Fibroblast of peridontal ligament (primary cell): ENCODE results near the gene PSMD14.
"Not testable (repeated sequence)": the region's sequence is repeated elsewhere in the genome, so short reads cannot be mapped to it uniquely, and the experiment has no call there.

Source experiments
- DNase-seq: peaks from one replicate; pipeline ENCODE4 v3.0.0-alpha.2; 2010; ENCODE audit errors: extremely low read depth

PSMD14 gene

DNA sequence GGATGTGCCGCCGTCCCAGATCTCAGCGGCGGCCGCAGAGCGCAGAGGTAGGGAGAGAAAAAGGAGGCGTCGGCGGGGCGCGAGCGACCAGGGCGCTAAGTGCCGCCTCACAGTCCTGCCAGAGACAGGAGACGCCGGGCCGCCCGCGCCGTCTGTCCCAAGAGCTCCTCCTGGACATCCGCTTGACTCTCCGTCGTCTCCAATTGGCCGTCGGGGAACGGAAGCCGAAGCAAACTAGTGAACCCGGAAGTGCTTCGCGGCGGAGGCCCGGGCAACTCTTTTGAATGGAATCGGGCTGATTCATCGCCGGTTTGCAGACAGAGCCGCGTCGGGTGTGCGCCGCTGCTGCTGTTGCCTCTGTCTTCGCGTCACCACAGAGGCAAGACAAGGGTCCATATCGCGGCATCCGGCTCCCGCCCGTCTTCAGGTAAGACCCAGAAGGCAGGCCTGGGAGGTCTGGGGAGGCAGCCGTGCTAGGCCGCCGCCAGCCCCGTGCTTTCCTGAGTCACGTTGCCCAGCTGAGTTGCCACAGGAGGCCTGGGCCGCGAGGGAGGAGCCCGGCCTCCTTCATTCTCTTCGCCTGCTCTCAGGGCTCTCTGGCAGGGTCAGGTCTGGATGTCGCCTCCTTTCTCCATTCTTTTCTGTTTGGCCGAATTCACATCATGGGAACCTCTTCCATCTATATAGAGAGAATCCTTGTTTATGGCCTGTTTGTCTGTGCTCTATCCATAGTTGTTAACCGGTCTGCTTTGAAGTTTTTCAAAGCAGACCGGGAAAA is at the start of gene PSMD14:
TSS of gene PSMD14 (plus strand) at position 248 of the 778 bp plus-strand sequence. CDS start 10,401 bp downstream, outside the sequence.
- DNase-seq = peak; percentile 91

DNA sequence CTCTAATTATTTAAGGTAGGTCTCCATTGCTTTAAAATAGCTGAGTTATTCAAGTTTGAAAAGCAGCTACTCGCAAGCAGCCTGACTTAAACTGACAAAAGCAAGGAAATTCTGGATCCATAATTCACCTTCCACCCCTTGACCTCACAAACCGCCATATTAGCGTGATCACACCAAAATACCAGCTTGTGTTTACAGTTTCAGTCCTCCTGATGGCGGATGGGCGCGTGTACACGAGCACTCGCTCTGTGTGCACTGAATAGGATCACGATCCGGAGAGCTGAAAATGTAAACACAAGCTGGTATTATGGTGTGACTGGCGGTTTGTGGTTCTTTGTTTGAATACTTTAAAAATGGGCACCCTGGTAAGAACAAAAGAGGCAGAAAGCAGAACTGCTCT is 42.4 kb upstream of the PSMD14 start:
- DNase-seq = no peak

DNA sequence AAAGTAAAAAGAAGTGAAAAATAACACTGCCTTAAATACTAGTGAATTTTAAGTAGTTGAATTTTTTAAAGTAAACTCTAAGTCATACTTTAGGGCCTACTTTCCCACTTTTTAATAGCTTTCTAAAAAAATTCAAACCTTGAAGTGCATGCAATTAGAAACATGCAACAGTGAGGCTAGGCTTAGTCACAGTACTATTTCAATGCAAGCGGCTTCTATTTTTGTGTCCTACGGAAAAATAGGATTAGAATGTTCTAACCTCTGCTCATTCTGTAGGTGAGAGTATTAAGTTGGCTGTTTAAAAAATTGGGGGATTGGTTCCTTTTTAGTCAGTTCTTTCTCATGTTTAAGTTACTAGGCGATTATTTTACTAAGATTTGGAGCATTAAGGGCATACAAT is 39.1 kb upstream of the PSMD14 start:
- no peak for DNase-seq

DNA sequence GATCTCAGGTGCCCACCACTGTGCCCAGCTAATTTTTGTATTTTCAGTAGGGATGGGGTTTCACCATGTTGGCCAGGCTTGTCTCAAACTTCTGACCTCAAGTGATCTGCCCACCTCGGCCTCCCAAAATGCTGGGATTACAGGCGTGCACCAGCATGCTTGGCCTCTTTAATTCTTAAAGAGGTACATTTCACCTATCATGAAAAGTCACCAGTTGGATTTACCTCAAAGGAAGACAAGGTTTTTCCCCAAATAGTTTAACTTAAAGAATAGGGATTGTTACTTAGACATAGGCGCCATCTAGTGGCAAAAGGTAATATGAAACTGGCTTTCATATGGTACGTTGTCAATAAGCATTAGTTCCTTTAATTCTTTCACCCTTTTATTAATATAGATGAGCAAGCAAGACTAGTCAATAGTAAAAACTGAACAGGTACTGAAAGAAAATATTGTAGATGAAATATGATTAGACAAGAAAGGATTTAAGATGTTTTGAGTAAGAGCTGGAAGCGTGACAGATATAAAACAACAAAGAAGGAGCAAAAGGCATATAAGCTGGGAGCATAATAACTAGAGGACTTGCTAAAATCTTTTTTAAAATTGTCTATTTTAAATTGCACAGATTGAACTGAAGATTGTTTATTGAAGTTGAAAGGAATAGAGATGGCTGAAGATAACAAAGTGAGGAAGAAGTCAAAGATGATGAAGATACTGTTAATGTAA is 35.0 kb upstream of the PSMD14 start:
- peak; percentile 87 for DNase-seq

DNA sequence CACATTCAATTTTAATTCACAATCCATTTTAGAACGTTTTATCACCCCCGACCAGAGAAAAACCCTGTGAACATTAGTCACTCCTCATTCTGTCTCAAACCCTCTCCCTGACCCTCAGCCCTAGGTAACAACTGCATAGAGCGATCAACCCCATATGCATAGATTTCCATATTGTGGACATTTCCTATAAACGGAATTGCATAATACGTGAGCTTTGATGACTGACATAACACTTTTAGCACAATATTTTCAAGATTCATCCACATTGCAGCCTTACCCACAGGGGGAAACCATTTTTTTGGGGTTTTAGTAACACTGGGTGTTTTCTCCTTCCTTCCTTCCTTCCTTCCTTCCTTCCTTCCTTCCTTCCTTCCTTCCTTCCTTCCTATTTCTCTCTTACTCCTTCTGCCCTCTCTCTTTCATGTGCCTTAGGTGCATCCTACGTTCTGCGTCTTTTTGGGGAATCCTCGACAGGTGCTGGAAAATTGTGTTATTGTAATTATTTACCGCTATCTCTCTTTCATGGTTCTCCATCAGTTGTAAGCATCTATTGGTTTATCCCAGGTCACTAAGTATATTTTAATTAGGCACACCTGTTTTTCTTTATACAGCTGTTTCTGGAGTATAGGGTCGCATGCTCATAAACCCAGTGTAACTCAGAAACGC is 29.5 kb upstream of the PSMD14 start:
- DNase-seq = peak; percentile 9

DNA sequence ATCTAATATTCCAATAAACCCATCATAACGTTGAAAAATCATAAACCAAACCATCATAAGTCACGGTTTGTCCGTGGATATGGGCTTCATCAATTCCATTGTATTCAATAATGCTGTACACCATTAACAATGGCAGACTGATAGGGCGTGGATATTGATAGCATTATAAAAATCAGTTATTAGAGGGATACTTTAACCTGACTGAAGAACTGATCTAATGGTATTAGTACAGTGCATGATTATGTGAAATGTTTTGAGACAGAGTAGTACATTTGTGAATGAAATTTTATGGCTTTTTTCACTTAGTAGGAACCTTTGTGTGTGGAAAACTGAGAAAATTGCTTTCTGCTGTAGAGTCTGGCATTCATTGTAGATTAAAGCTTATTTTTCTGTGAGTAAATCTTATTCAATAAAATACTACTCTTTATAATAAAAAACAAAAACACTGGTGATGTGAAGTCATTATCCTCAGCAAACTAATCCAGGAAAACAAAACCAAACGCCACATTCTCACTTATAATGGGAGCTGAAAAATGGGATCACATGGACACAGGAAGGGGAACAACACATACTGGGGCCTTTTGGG is 28.9 kb upstream of the PSMD14 start:
- DNase-seq = not testable (repeated sequence)

DNA sequence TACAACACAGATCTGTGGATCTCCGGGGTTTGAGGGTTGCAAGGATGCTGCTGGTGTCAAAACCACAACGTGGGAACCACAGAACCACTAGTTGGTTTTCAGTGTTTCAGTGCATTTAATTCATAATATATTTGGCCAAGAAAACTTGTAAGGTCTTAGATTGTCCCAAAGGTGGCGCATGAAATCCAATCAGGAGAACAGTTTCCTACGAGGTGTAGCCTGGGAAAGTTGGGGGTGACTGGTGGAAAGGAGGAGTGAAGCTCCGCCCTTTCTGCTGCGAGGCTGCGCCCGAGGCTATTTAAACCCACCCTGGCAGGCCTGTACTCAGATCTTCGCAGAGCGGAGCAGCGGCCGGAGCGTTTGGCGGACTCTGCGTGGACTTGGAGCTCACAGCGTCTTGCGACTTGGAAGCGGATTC is 27.3 kb upstream of the PSMD14 start:
- DNase-seq = peak; percentile 22

DNA sequence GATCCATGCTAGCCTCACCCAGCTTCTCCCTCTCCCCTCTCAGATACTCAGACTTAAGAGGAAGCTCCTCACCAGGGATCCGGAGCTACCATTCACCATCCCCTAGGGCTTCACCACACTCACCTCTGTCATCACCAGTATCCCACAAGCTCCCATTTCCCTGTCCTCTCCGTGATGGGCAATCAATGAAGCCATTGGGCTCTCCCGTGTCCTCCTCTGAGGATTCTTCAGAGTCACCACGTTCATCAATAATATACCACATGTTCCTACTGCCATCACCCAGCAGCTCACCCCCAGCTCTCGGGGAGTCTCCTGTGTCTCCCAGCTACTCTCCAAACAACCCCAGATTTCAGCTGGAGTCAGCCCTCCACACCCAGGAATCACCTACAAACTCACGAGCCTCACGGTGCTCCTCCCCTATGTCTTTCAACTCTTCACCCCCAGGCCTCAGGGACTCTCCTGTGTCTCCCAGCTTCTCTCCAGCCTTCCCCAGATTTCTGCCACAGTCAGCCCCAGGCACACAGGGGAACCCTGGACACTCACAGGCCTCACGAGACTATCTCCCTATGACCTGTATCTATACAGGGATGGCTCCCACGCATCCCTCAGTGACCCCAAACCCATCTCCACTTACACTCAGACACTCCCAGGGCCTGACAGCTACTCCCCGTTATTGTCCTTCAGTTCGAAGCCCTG is 26.5 kb upstream of the PSMD14 start:
- not testable (repeated sequence) for DNase-seq

DNA sequence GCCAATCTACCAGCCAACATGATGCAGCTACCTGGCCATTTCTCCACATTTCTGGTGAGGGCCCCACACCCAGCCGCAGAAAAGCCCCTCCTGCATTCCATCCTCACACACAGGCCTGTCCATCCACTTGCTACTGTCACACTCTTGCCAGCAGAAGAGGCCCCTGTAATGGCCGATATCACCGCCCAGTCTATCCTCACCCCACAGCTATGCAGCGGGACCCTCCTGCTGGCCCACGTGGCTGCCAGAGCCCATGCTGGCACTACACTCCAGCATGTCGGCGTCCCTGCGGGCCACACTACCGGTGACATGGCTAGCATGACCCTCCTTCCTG is 25.9 kb upstream of the PSMD14 start:
- not testable (repeated sequence) for DNase-seq

DNA sequence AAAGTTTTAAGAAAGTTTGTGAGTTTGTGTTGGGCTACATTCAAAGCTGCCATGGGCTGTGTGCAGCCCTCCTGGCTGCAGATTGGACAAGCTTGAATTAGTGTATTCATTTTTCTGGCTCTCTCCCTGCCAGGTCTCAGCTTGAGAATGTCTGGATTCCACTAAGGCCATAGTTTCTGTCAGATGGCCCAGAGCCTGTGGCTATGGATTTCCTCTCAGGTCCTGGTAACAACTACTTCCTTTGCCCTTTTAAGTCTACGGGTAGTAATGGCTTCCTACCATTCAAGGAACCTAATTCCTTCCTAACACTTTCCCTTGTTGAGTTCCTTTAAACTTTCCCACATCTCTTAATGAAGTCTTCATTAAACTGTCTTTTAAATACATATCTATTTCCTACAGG is 24.3 kb upstream of the PSMD14 start:
- peak; percentile 16 for DNase-seq

DNA sequence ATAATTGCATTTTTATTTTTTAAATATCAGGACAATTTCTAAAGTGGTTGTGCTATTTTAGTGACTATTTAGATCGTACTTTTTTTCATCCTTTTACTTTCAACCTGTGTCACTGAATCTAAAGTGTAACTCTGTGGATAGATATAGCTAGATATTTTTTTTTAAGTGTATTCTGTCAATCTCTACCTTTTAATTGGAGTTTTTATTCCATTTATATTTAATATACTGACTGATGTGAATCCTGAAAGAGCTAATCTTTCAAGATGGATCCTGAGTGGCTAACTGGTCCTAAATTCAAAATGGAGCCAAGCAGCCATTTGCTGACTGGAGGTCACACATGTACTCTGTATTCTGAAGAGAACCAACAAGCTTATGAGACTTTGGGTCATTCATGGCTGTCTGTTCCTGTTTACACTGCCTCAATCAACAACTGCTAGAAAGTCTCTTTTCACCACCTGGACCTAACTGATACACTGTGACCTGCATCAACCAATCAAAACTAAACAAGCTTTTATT is 4.6 kb upstream of the PSMD14 start:
- DNase-seq = no peak

DNA sequence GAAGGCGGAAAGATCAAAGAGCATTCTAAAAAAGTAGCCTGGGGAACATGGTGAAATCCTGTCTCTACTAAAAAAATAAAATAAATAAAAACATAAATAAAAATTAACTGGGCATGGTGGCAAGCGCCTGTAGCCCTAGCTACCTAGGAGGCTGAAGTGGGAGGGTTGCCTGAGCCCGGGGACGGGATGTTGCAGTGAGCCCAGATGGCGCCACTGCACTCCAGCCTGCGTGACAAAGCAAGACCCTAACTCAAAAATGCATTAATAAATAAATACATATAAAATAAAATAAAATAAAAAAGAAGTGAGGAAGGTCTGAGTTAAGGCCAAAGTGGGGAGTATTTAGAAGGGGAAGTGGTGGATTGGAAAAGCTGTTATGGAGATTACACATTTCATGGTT is 1.3 kb upstream of the PSMD14 start:
- no peak for DNase-seq

DNA sequence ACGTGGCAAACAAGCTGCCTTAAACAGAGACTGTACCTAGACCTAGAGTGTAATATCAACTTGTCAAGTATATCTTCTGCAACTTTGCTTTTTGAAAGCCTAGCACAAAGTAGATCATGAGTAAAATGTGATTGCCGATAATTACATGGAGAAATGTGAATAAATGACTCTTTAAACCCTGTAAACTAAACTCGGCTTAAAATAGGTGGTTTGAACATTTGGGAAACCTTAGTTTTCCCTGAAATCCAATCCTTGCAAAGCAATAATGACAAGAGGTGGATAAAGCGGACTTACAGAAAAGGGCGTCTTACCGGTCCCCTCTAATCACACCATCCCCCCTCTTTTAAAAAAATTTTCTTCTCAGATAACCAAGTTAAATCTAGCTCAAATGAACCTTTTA is 549 bp upstream of the PSMD14 start:
- no peak for DNase-seq

DNA sequence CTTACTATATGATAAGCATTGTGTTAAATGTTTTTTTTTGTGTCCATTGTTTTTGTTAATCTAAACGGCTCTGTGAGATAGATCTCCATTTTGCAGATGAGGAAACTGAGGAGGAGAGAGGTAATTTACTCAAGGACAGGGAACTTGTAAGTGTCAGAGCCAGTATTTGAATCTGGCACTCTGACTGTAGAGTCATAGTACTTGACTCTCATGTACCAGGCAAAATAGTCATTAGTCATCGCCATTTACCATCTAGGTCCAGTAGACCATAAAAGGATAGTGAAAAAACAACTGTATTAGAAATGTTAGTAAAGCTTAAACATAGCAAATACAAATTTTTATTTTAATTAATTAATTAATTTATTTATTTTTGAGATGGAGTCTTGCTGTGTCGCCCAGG is 4.8 kb downstream of the PSMD14 start:
- DNase-seq = peak; percentile 16

DNA sequence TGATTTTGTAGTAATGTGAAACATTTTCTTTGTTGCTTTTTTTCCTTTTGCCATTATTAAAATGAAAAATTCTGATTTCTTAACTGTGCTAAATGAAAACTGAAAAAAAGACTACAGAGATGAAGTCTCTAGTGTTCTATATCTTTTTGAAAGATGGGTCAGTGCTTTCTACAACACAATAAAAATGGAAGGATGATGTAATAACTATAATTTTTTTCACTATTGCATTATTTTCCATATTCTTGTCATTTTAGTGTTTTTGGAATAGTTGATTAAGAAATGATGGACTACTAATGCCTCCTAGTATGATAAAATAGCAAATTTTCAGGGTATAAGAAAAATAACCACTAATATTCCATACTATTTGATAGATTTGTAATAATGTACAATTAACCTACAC is 7.2 kb downstream of the PSMD14 start:
- DNase-seq = no peak

DNA sequence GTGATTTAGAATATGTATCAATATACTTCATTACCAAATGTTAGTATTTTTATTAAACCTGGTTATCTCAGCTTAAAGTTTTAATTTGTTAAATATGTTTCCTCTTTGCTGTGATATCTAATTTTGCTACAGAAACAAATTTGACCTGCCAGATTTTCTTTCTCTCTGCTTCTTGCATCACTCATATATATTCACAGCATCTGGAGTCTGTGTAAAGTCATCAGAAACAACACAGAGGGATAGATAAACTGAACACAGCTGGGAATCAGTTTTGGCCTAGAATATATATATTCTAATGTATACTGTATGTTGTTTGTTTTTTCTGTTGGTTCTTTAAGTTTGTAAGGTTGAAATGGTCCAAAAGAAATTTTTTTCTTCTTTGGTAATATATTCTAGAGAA is 8.5 kb downstream of the PSMD14 start:
- DNase-seq = peak; percentile 51

DNA sequence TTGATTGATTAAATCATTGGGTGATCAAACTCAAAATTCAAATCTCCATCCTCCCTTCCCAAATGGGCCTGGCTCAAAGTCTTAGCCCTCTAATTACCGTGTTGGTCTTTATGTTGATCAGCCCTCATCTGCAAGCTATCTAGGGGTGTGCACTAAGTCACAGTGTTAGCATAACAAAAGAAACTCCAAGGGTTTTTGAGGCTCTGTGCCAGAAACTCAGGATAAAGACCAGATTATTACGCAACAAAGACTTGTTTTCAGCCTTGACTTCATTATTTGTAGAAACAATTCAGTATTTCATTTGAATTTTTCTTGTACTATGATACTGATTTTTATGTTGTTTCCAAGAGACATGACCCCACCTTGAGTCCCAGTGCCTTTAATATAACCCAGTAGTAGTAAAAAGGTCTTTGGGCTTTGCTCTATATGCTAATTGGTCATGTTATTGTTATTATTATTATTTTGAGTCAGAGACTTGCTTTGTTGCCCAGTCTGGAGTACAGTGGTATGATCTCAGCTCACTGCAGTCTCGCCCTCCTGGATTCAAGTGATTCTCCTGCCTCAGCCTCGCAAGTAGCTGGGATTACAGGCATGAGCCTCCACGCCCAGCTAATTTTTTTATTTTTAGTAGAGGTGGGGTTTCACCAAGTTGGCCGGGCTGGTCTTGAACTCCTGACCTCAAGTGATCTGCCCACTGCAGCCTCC is 13.9 kb downstream of the PSMD14 start:
- peak; percentile 34 for DNase-seq

DNA sequence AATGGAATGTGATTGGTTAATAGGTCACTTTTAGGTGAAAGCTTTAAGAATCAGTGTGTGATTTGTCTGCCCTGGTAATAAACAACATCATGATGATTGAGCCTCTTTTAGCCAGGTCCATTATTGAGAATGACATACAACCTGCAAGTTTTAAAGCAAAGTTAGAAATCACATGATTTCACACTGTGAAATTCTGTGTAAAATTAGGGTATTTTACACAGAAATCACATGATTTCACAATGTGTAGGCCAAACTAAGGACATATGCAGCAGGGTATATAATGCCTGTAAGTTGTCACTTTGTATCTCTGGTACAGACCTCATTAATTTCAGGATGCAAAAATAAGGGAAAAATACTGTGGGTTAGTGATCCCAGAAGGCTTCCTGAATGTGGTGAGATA is 16.7 kb downstream of the PSMD14 start:
- DNase-seq = no peak

DNA sequence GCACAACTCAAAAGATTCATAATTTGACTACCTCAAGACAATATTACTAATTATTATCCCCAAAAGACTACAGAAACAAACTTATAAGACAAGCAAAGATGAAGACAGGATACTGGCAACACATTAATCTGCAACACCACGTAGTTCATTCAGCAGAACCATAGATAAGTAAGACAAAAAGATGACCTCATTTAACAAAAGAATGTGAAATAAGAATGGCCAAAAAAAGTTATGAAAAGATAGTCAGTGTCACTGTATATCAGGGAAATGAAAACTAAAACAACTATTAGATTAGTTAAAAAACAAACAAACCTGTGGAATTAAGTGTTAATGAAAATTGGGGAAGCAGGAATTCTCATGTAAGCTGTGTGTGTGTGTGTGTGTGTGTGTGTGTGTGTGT is 19.4 kb downstream of the PSMD14 start:
- DNase-seq = no peak

DNA sequence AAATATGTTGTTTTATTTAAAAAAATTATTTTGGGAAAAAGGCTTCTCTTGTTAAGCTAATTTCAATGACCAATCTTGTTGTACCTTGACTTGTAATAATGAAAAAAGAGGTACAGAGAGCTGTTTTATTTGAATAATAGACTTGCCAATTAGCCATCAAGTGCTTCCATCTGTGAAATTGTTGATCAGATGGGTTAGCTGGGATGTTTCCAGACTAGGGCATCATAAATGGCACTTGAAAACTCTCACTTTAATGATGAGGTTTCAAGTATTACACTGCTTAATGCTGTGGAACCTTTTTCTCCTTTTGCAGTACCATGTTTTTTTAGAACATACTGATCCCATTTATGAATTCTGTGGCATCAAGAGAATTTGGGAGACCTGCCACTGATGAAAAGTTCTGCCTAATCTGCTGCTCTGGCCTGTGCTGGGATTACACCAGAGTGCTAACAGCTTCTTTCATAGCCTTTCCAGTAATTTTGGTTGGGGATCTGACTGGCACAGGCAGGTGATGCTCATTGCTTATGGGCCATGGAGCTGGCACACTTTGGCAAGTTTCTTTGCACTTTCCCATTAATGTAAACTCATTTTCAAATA is 24.2 kb downstream of the PSMD14 start:
- peak; percentile 13 for DNase-seq

DNA sequence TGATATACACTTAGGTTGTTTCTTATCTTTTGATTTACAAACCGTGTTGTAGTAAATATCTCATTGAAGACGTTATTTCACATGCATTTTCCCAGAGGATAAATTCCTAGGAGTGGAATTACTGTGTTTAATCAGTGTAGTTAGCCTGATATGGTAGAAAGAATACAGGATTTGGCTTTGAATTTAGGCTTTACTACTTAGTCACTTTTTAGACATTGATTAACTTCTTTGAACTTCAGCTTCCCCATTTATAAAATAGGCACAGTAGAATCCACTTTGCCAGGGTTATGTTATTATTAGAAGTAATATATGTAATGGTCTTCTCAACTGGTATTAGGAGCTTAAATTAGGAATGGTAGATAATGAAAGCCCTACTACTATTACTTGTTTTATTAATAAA is 27.4 kb downstream of the PSMD14 start:
- DNase-seq = no peak
